KOPT-K1 (cell line): ENCODE measurements around the gene FAM222A.

Experiments used
- H3K27ac ChIP-seq: fragments of 200-600 bp; sonication (generic); 2 replicates; pipeline ENCODE4 v1.5.1; 2016; ENCODE audit warnings: antibody characterized with exemption, mild to moderate bottlenecking, low read depth, low read length; ENCODE audit not compliant: poor library complexity, severe bottlenecking
- H3K36me3 ChIP-seq: fragments of 200-600 bp; sonication (generic); 2 replicates; pipeline ENCODE4 v1.5.1; 2017; ENCODE audit warnings: antibody characterized with exemption, mild to moderate bottlenecking, low read length, moderate library complexity; ENCODE audit not compliant: insufficient read depth
- H3K9me3 ChIP-seq: fragments of 200-600 bp; sonication (generic); 2 replicates; pipeline ENCODE4 v1.5.1; 2017; ENCODE audit warnings: antibody characterized with exemption, low read length, mild to moderate bottlenecking; ENCODE audit not compliant: insufficient read depth, poor library complexity, severe bottlenecking

Gene FAM222A

DNA sequence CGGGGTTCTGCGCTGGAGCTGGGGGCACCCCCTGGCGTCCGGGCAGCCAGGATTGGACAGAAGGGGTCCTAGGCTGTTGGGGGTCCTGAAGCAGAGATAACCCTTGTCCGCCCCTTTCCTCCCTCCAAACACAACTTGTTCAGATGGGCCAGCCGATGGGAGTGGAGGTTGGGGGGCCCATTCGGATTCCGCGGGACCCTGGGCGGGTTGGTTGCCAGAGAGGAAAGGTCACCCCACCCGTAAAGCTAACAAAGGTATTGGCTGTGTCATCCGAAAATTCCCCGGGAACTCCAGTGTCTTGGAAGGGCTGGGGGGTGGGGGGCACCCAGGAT is 1.3 kb downstream of the FAM222A start:
- Histone ChIP-seq H3K36me3 (no peaks in the 10 kb centered on the region), H3K9me3 (no peaks in the 10 kb centered on the region), H3K27ac (no peak overlapping the region)

DNA sequence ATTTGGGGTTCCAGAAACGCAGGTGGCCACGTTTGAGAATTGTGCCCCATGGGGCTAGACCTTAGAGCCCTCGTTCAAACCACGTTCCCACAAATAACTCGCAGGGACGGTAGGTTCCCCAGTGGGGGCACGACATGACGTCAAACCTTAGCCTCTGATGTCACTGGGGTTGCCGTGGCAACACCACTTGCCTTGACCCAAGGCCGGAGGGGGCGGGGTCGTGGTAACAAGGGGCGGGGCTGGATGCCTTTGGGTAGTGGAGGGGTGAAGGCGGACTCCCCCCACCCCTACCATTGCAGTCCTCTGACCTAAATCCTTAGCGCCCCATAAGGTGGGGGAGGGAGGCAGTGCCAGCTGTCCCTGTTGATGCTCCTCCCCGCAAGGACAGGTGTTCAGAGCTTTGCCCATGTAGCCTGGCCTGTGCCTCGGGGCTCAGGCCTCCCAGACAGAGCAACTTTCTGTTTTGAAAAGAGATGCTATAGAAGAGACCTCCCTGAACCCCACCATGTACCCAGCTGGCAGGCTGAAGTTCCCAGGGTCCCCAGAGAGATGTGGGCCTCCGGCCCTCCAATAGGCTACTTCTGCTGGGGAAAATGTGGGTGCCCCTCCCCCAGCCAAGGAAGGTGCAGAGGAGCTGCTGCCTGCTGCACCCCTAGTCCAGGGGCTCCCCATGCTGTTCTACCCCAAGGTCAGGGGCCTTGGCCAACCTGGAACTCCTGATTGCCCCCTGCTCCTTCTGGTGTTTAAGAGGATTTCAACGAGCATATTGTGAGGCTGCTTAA is 1.9 kb downstream of the FAM222A start:
- no peaks in the 10 kb centered on the region for H3K36me3 ChIP-seq
- H3K9me3 ChIP-seq = no peaks in the 10 kb centered on the region
- no peak overlapping the region for H3K27ac ChIP-seq

DNA sequence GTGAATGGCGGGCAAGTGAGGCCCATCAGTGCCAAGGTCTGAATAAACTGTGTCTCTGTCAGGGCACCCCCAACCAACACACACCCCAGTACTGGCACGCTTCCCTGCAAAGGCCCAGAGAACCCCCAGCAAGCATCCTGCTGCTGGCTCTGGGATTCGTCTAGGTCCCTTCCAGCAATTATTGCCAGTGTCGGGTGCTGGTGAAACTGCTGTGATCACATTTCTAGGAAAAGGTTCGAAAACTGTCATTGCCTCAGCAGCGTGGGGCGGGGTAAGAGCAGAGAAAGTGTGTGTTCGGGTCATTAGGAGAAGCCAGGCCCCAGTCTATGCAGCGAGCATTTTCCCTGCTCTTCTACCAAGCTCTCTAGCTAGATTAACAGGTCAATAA is 2.5 kb downstream of the FAM222A start:
- no peaks in the 10 kb centered on the region for H3K9me3 ChIP-seq
- H3K36me3 ChIP-seq = no peaks in the 10 kb centered on the region
- no peak overlapping the region for H3K27ac ChIP-seq

DNA sequence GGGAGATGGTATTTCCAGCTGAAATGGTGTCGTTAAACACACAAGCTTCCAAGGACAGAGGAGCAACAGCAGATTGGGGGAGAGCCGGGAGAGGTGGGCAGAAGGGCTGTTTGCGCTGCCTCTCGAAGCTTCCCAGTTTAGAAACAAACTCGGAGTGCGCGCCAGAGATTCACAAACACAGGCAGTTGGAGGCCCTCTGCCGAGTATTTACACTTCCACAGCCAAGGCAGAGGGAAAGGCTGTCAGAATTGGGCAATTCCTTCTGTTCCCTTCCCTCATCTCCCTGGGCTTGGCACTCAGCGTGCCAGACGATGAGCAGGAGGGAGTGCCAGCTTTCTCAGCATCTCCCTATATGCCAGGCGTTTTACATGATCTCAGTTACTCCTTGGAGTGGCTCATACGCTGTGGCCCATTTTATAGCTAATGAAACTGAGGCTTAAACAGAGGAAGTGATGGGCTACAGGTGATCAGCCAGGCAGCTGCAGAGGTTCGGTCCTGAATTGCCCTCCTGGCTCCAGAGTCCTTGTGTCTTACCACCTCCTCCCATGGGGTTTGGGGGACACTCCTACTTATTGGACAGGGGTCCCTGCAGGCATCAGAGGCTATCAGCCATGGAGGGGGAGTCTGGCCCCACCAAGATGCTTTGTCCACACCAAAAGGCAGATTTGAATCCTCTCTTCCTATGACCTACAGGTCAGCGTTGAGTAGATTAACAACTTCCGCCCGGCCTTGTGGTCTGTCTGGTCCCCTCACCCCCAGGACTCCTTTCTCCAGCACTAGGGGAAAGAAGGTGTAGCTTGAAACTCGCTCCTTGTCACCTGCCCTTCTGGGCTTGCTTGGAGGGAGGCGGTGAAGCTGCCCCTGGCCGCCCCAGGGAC is 3.1 kb downstream of the FAM222A start:
- no peak overlapping the region for H3K27ac ChIP-seq
- no peaks in the 10 kb centered on the region for H3K9me3 ChIP-seq
- H3K36me3 ChIP-seq = no peaks in the 10 kb centered on the region

DNA sequence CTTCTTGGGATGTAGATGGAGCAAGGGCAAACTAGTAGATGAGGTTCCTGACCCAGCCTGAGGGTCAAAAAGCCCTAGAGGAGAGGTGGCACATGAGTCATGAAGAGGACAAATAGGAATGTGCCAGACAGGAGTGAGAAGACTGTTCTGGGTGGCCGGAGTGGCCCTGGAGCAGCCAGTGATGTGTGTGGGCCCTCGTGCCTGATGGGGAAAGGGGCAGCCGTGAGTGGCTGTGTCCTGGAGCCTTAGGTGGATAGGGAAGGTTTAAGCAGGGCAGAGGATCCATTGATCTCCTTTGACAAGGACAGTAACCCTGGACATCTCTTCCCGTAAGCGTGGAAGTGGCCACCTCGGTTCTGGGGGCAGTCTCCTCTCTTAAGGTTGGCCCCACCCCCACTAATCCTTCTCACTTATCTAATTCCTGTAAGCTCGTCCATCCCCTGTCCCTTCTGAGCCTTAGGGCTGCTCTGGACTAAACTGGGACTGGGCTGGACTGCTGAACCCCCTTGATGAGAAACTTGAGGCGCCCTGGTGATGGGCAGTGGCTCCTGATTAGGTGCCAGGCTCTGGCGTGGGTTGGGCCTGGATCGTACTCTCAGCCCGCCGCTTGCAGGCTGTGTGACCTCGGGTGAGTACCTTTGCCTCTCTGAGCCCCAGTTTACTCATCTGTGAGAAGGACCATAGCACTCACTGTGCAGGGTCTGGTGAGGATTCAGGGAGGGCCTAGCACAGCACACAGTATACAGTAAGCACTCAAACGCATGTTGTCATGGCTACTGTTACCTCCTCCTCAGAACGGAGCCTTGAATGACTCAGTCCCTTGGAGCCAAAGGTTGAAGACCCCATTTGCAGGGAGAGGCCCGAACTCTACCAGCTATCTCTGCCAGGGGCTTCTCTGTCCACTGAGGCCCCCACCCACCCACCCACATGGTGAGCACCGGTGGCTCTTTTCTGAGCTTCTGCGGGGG is 4.0 kb downstream of the FAM222A start:
- Histone ChIP-seq H3K36me3 (no peaks in the 10 kb centered on the region), H3K9me3 (no peaks in the 10 kb centered on the region), H3K27ac (no peak overlapping the region)

DNA sequence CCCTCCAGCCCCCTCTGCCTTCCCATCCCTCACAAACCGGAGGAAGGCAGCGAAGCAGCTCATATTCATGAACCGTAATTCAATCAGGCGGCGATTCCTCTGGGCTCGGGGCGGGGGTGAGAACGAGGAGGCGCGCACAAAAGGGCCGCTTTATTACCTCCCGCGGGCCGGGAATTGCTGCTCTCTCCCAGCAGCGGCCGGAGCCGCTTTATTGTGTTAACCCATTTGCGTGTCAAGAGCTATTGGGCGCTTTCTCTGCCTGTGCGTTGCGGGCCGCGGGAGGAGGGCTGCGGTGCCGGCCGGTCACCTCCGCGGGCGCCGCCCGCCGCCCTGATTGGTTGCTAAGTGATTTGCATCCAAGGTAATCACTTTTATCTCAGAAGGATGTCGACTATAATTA is 4.8 kb downstream of the FAM222A start:
- Histone ChIP-seq H3K9me3 (no peaks in the 10 kb centered on the region), H3K27ac (no peak overlapping the region), H3K36me3 (no peaks in the 10 kb centered on the region)

DNA sequence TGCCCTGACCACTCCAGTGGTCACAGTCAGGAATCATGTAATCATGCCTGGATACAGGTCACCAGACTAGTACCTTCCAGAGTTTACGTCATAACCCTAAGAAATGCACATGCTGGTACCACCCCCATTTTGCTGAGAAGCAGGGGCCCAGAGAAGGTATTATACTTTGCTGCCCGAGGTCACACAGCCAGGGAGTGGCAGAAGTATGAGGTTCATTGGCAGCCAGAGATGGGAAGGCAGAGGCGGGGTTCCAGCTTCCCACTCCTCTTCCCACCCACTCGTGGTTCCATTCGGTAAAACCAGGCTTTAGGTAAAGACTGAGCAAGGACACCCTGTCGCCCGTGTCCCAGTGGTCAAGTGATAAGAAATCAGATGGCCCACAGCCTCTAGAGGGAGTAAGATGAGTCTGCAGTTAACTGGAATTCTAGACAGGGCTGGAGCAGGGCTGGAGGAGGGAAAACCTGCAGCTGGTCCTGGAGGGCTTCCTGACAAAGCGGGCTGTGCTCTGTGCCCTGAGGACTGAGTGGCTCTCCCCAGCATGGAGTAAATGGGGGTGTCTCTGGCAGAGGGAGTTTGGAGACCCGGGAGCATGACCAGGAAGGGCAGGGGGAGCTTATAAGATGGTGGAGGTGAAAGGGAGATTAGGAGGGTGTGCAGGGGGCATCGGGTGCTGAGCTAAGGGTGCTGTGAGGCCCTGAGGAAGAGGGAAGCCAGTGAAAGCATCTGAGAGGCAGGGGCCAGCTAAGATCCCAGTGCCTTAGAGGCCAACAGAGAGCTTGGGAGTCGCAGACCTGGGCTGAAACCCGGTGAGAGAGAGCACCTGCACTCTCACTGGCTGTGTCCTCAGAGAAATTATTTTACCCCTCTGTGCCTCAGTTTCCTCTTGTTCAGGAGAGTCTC is 5.7 kb downstream of the FAM222A start:
- H3K27ac ChIP-seq = no peak overlapping the region
- no peaks in the 10 kb centered on the region for H3K9me3 ChIP-seq
- no peaks in the 10 kb centered on the region for H3K36me3 ChIP-seq

DNA sequence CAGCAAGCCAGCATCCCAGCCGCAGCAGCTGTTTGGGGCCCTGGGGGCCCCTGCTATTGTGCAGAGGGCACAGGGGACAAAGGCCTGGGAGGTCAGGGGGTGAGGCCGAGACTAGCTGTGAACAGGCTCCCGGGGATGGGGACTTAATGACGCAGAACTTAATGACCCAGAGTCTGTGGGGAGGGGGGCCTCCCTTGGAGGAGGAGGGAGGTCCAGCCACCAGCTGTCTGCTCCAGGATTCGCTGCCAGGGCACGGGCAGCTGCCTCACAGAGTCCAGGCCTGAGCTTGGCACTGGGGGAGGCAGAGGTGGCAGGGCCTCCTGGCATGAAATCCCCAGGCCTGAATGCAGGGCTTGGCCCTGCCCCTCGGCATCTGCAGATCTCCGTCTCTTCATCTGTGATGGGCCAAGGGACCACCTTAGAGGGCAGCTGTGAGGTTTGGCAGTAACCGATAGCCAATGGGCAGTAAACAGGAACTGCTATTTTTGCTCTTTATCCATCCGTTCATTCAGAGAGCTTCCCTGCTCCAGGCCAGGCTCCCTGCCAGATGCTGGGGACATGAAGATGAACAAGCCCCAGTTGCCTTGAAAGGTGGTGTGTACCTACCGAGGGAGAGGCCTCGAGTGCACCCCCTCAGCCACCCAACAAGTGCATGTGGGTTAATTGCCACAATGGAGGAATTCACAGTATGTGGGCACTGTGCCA is 6.7 kb downstream of the FAM222A start:
- Histone ChIP-seq H3K9me3 (no peaks in the 10 kb centered on the region), H3K27ac (no peak overlapping the region), H3K36me3 (no peaks in the 10 kb centered on the region)

DNA sequence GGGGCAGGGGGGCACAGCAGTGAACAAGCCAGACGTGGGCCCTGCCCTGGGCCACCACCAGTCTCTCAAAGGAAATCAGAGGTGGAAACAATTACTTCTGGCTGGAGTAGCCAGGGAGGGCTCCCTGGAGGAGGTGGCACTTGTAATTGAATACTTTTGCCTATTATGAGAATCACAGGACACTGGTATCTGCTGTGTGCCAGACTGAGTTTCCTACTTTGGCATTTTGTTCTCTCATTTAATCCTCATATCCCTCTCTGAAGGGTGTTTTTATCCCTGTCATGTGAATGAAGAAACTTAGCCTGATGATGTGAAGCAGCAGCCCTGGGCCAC is 7.2 kb downstream of the FAM222A start:
- no peaks in the 10 kb centered on the region for H3K36me3 ChIP-seq
- H3K27ac ChIP-seq = no peak overlapping the region
- H3K9me3 ChIP-seq = no peaks in the 10 kb centered on the region

DNA sequence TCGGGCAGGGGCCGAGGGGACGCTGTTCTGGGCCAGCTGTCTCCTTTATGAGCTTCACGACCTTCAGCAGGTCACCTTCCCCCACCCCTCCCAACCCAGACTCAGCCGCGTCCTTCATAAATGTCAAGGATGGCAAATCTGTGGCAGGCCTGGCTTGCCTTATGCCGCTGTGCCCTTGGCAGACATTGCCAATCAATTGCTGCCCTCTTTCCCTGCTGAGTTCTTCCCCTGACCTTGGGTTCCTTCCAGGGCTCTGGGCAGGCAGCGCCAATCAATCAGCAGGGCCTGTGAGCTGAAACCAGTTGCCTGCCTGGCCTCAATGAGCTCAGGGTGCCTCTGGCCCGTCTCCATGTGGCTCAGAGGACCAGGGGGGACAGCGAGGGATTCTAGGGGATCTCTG is 7.7 kb downstream of the FAM222A start:
- H3K27ac ChIP-seq = no peak overlapping the region
- no peaks in the 10 kb centered on the region for H3K36me3 ChIP-seq
- H3K9me3 ChIP-seq = no peaks in the 10 kb centered on the region

DNA sequence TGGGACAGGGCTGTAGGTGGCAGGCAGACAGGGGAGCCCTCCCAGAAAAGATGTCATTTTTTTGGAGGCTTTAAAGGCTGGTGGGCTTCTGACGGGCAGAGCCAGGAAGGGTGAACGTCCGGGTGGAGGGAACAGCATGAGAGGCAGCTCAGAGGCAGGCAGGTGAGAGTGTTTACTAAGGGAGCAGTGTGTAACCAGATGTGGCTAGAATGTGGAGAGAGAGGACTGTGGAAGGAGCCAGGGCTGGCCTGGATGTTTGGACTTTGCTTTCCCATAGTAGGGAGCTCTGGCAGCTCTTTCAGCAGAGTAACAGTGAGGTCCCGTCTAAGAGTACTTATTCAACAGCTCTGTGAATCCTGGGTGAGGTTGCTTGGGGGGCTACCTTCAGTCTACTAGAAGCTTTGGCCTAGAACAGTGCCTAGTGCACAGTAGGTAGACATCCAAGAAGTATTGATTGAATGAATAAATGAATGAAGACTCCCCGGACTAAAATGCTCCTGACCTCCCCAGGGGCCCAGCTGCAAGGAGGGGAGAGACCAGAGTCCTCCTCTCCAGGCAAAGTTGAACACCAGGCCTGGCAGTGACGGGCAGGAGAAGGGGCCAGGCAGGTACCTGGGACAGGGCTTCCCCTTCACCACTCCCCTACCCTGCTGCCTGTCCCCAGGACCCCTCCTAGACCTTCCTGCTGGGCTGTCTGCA is 8.5 kb downstream of the FAM222A start:
- Histone ChIP-seq H3K36me3 (no peaks in the 10 kb centered on the region), H3K27ac (no peak overlapping the region), H3K9me3 (no peaks in the 10 kb centered on the region)

DNA sequence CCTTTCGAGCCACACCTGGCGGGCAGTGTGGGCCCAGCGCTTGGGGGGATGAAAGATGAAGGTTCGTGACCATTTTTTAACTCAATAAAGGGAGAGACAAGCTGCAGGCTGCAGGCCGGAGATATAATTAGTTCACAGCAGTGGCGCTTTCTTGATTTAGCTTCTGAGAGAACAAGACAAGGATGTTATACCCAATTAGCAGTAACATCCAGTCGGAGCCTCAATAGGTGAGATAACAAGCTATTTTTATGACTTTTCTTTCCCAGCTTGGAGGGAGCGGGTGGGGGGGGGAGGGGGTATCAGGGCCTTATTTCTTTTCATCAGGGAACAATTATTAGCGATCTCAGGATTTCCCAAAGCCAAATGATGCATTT is 9.1 kb downstream of the FAM222A start:
- Histone ChIP-seq H3K36me3 (no peaks in the 10 kb centered on the region), H3K27ac (no peak overlapping the region), H3K9me3 (no peaks in the 10 kb centered on the region)

DNA sequence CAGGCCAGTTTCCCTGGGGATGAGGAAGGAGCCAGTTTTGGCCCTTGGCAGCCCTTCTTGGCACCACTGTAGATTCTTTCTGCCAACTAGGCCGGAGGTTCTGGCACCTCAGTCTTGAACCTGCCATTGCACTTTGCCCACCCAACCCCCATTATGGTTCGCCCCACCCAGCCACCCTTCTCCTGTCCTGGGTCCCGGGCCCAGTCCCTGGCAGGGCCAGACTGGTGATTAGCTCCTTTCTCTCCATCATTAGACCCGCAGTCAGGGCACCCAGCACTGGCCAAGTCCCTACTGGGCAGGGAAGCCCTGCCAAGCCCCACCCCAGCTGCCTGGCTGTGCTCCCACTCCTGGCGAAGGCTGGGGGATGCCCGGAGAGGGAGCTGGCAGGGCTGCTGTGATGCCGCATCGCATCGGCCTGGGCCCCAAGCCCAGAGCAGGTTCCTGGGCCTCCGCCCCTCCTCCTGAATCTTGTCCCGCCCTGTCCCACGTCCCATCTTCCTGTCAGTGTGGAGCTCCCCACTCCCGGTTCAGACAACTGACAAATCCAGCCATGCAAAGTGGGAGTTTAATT is 9.8 kb downstream of the FAM222A start:
- Histone ChIP-seq H3K27ac (no peak overlapping the region), H3K9me3 (no peaks in the 10 kb centered on the region), H3K36me3 (no peaks in the 10 kb centered on the region)
